GM19328 (cell line): Measurements from ENCODE around the gene COBL.

Experiments
- ATAC-seq: cut with Tn5 transposase; IDR thresholded peaks from one replicate; pipeline ENCODE4 v1.9.1; 2021; ENCODE audit warnings: mild to moderate bottlenecking, moderate library complexity; ENCODE audit not compliant: unreplicated experiment

The COBL gene

DNA sequence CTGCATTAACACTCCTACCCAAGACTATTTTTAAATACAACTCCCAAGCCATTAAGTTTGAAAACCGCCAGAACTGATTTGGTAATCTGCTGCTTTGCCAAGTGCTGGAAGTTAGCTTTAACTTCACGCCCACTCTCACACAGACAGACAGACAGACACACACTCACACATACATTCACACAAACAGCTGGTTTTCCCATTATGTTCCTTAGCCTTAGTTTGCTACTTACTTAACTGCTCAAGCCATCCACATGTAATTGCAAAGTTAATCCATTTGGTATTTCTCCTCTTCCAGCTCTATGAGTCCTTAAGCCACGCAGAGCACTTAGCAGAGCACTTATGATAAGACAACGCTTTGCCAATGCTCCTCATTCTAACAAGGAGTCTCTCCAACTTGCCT is 8.3 kb downstream of the COBL start:
- ATAC-seq: no peak

DNA sequence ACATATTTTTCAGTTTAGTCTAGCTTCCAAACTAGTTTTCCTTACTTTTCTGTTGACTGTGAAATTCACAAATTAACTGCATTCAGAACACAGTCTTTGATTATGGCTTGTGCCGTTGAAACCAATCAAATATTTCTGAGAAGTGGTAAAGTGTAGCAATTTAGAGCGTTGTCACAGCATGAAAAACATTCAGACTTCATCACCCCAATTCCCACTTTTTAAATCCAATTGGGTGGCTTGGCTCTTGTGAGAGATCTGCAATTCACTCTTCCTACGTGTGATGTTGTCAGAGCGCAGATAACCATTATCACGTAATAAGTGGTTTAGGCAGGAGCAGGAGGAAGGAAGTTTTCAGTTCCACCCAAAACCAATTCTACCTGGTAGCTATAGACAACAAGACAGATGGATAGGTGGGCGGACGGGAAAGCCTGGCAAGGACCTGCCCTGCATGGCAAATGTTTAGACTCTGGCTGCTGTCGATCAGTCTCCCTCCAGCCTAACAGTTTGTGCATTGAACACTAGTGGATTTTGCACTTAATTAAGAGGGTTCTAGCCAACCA is 8.9 kb downstream of the COBL start:
- no peak for ATAC-seq

DNA sequence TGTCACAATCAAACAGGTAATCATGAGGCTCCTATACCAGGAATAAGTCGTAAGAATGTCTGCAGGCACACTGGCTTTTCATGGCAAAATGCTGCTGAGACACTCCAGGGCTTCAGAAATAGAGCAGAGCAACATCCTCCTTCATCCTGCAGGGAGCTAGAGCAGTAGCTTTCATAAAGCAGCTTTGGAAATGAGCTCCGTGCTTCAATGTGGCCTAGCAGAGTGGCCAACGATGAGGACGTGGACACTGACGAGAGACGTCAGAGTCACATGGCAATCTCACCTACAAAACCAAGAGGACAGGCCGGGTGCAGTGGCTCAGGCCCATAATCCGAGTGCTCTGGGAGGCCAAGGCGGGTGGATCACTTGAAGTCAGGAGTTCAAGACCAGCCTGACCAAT is 9.8 kb downstream of the COBL start:
- ATAC-seq: no peak

DNA sequence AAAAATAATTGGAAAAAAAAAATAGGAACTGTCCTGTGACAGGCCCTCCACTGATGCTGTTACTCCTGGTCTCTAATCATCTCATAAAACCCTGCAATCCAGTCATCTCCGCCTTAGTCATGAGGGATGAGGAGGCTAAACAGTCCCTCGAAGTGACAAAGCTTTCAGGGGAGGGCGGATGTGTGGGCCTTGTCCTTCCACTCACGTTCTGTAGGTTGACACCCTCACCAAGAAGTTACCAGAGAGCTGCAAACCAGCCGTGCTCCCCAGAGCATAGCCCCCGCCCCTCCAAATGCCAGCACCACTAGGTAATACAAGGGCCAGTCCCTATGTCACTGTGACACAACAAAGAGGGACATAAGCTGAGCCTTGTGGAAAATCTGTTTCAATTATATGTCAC is 11.9 kb downstream of the COBL start:
- no peak for ATAC-seq

DNA sequence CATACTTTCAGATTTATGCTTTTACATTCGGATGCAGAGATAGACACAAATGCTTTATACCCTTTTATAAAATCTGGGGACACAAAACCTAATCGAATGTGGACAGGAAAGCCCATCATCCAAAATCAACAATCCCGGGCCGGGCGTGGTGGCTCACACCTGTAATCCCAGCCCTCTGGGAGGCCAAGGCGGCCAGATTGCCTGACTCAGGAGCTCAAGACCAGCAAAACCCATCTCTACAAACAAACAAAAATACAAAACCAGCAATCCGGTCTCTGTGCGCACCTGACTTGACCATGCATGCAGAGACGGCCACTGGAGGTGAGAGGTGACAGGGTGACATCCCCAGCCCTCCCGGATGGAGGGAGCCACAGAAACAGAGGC is 13.5 kb downstream of the COBL start:
- ATAC-seq: no peak

DNA sequence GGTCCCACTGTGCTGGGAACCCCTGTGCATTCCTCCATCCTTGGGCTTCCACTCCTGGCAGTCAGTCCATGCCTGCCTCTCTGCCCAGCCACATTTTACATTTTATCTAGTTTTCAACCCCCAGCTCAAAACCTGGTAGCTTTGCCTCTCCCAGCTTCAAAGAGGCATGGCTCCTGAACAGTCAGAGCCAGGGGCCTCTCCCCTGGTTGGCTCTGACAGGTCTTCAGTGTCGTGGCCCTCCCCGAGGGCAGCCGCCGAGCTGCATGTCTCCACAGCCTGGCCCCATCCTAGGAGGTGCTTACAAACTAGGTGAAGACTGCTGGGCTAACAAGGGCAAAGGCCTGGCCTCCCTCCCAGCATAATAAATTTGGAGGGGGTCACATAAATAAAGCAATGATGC is 14.8 kb downstream of the COBL start:
- no peak for ATAC-seq

DNA sequence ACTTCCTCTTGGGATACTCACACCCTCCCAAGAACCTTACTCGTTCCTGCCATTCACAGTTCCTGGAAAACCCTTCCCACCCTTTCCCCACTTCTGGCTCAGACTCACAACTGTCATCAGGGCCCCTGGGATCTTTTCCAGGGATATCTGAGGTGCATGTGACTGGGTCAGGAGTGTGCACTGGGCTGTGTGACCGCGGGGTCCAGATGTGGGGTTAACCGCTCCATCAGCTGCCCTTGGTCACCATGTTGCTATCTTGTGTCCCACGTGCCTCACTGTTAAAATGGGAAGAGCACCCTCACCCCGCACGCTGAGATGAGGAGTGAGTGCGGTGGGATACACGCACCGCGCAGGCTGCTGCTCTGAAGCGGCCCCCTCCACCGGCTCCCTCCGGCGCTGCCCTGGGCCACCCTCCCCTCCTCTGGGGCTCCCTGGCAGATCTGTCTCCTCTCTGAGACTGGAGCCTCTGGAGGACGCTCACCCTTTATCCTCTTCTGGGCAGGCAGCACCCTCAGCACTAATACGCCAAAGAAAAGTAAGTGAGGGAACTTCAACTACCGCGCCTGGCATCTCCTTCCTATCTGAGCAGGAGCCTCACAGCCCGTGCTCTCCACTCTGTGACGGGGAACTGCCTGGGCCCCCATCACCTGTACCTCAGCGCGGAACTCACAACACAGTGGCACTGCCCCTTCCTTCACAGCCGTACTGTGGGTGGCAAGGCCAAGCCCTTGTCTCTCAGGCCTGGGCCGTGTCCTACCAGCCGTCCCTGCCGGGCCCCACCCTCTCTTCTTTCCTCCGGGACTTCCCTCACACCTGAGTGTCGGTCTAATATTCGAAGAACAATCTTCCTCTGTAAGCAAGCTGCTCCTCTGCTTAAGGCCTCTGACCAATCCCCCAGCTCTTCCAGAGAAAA is 15.6 kb downstream of the COBL start:
- ATAC-seq: no peak

DNA sequence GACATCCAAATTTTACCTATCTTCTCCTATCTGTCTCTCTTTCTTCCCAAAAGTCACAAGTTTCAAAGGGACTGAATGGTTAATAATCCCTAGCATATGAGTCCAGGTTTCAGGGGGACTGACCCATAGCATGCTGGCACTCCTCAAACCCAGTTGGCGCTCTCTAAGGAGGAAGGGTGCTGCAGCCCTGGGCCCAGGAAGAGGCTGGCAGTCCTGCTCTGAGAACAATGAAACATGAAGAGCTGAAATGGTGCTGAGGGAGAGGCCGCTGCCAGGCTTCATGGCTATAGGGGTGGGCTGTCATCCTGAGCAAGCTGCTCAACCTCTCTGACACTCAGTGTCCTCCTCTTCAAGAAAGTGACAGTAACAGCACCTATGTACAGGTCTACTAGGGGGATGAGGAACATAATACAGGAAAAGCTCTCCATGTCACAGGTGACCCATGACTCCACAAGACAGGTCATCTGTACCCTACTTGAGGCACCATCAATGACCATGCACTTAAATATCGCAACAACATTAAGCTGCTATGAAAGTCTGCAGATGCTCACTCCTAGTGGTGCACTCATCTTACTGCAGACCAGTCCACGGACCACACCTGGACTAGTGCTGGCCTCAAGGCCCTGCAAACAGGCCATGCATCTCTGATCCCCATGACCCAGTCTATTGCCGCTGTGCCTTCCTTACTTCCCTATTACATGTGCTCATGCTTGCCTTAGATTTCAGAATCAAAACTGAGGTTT is 17.0 kb downstream of the COBL start:
- no peak for ATAC-seq

DNA sequence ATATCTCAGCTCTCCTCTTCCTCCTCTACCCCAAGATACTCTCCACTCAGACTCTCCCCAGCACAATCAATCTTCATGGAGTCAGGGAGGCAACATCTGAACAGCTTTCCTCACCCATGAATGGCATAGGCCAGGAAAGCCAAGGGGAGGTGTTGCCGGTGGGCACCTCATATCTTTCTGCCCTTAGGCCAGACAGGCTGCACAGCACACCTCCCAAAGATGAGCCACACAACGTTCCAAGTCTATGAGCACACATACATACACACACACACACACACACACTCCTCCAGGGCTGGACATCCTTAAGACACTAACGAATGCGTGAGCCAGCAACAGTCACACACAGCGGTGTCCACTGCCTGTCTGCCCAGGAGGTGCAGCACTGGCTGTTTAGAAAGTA is 17.7 kb downstream of the COBL start:
- no peak for ATAC-seq

DNA sequence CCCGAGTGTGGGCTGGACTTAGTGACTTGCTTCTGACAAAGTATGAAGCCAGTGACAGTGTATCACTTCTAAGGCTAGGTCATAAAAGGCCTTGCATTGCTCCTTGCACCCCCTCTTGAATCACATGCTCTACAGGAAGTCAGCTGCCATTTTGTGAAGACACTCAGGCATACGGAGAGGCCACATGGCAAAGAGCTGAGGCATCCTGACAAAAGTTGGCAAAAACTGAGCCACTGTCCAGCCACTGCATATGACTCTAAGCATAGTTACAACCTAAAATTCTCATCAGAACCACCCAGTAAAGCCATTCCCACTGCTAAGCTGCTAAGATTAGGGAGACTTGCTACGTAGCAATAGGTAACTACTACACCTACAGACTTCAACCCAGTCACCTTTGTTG is 18.6 kb downstream of the COBL start:
- ATAC-seq: no peak

DNA sequence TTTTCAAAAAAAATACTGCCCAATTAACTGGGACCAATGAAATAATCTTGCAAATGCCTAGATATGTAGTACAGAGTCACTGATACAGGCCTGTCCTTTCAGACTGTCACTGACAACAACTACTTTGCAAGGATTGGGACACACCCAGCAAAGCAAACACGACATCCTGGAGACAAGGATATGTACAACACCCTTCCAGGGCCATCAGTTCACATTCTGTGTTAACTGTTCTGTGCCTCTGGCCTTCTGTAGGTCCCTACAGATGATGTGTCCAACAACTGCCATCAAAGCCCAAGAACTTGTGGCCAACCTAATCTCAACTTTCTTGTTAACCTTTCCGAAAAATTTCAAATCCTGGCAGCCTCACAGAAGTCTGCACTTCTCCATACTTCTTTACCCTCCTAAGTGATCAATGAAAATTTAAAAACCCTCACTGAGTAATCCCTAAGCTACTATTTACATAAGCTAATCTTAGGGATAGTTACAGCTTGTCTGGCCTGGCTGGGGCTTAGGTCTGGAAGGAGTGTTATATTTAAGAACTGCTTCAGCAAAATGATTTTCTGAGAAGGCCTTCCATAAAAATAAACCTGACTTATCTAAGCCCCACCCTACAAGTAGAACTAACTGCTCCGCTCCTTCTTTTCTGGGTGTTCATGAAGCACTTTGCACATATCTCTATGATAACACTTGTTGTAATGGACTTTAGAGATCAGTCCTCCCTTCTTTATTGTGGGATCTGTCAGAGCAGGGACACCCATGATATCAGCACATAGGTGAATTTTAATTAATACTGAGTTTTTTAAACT is 21.0 kb downstream of the COBL start:
- ATAC-seq: no peak

DNA sequence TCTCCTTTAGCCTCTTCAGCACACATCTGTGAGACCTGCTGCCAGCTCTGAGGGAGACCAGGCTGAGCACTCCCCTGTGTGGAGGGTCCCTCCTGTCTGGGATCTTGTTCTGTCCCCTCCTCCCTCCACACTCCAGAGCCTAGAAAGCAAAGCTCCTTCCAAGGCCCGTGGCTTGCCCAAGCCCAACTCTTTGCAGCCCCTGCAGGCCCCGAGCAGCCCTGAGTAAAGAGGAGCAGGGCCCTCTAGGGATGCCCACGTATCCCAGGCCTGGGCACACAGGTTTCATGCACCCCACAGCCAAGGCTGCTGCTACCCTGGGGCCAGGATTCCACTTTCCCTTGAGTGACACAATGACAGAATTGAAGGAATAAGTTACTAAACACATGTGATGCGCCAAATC is 24.0 kb downstream of the COBL start:
- no peak for ATAC-seq

DNA sequence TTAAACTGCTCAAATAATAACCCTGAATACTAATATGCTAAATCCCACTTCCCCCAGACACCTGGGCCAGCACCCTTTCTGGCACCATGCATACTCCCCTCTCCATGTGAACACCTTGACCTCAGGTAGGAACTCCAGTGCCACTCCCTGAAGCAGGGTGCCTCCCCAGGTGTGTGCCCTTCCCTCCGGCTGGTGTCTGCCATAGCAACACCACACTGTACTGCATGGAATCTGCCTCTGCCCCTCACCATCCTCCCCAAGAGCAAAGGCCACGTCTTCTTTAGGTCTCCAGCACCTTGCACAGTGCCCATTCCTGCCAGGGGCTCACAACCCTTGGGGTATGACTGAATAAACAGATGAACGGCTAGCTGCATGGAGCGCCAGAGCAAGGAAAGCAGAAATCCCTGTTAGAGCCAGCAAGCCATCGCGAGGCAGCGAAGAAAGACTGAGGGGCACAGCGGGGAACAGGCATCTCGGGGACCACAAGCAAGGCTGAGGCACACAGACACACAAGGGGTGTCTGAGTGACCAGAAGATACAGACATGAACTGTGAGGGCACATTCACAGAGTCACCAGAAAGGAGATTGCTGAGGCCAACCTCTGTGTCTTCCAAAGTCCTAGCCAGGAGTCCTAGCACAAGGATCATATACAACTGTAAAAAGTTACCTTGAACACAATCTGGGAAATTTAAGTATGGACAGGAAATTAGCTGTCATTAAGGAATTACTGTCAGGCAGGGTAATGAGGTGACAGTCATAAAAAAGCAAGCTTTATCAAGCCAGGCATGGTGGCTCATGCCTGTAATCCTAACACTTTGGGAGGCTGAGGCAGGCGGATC is 25.7 kb downstream of the COBL start:
- no peak for ATAC-seq

DNA sequence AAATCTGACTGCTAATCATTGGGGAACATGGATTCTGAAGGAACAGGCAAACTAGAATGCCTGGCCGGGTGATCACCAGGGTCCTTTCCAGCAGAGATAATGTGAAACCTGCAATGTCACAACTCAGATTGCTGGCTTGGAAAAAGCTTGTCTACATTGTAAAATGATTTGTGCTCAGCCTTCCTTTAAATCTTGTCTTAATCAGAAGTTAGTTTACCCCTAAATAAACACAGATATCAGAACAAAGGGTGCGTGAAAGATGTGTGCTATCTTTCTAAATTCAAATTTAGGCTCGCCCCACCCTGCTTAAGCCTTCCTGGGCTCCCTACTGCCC is 26.3 kb downstream of the COBL start:
- no peak for ATAC-seq

DNA sequence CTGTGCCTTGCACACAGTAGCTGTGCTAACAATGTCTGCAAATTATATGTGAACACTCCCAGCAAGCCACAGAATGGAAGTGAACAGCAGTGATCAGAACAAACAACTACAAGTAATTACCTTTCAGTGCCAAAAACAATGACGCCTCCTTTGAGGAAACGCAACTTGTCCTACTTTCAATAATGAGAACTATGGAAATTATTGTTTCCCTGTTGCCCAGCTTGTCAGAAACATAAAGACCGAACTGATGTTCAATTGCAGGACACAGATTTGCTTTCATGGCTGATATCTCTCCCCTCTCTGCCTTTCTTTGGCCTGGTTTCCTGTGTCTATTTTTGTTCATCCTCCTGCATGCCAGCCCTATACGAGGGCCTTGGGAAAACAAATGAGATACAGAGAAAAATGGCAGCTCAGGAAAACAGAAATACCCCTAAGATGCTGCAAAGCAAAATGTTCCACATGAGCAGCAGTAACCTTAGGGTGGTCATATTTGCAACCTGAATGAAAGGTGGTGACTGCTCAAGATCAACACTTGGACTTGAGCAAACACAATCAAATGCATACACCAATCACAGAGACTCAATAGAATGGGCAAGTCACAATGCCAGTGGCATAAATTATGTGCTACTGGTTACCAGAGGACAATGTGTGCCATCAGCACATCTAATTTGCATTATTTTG is 26.8 kb downstream of the COBL start:
- no peak for ATAC-seq

DNA sequence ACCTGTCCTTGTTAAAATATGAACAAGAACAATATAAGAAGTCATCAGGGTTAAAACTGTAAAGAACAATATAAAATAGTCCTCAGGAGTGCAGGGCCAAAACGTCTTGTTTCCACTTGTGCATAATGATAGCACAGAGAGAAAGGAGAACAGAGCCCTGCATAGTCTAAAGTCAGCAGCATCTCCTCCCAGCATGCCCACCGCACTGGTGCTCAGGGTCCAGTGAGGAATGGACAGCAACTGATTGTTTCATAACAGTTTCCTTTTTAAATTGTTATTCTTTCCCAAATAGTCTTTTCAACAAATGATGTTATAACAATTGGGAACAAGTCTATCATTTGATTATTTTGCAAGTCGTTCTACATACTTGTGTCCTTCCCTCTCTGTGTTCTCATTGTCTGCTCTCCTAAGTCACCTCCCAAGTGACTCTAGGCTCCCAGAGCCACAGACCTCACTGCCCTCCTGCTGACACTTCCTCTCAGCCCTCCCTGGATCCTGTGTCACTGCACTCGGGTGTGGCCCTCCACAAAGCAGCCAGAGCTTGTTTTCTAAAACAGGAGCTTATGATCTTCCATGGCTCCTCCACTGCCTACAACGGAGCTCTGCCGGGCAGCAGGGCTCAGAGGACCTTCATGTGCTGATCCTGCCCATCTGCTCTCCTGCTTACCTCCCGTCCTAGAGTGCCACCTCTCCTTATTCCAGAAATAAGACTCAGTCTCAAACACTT is 27.6 kb downstream of the COBL start:
- no peak for ATAC-seq

DNA sequence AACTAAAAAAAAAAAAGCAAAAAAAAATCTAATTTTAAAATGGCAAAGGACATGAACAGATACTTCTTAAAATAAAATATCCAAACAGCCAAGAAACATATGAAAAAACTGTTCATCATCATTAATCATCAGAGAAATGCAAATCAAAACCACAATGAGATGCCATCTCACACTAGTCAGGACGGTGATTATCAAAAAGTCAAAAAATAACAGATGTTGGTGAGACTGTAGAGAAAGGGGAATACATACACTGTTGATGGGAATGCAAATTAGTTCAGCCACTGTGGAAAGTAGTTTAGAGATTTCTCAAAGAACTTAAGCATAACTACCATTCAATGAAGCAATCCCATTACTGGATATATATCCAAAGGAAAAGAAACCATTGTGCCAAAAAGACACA is 30.2 kb downstream of the COBL start:
- ATAC-seq: no peak

DNA sequence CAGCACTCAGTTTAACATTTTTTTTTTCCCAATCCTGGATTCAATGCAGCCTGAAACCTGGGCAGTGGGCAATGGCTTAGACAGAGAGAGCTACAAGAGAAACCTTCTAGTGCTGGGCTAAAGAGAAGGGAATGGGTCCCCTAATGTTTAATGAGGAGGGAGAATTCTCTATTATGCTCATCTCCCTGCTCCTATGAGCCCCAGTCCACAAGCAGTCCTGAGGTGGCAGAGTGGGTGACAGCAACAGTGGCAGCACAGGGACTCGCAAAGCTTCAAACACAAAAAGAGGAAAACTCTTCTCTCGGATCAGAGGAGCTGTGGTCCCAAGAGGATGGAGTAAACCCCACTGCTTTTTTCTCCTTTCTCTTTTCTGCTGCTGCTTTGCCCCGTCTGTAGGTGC is 36.5 kb downstream of the COBL start:
- ATAC-seq: no peak

DNA sequence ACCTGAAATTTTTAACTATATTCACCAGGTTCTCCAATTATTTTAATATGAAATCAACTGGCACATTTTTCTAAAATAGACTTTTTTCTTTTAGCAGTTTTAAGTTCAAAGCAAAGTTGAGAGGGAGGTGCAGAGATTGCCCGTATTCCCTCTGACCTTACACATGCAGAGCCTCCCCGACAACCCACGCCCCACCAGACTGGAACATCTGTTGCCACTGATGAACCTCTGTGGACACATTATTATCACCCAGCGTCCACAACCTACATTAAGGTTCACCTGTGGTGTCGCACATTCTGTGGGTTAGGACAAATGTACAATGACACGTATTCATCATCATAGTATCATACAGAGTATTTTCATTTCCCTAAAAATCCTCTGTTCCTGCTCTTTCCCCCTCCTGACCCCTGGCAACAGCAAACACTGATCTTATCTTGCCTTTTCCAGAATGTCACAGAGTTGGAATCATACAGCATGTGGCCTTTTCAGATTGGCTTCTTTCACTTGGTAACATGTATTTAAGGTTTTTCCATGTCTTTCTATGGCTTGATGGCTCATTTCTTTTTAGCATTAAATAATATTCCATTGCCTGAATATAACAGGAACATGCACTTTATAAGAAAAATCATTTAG is 37.1 kb downstream of the COBL start:
- no peak for ATAC-seq
